ENCODE measurements around the gene C10orf67.
"Not testable (repeated sequence)": the region's sequence is repeated elsewhere in the genome, so short reads cannot be mapped to it uniquely, and the experiment has no call there.

- not testable (repeated sequence) for TF ChIP-seq CTCF, POLR2A (IDR thresholded peaks at IDR 0.05)
These were observed 70.4 kb downstream of the C10orf67 start for GRCh38 chr10:23274179-23274578.
